Hepatocyte (in vitro differentiated cells): ENCODE results near the gene GLP2R.

Source experiments
- EZH2 ChIP-seq: fragments of 200-600 bp; sonication (generic); IDR thresholded peaks from 2 replicates; pipeline ENCODE4 v1.6.1; 2016; ENCODE audit warnings: antibody characterized with exemption, mild to moderate bottlenecking, borderline replicate concordance
- EZH2phosphoT487 ChIP-seq: fragments of 200-600 bp; sonication (generic); IDR thresholded peaks from one replicate; pipeline ENCODE4 v1.6.1; 2018; ENCODE audit warnings: antibody characterized with exemption, mild to moderate bottlenecking, low read depth, moderate library complexity; ENCODE audit not compliant: unreplicated experiment, severe bottlenecking
- TF ChIP-seq, protein P1 (sequence below): fragments of 200-600 bp; sonication (generic); IDR thresholded peaks from 2 replicates; pipeline ENCODE4 v1.5.1; 2016; ENCODE audit warnings: antibody characterized with exemption, mild to moderate bottlenecking; ENCODE audit not compliant: poor library complexity

DNA sequence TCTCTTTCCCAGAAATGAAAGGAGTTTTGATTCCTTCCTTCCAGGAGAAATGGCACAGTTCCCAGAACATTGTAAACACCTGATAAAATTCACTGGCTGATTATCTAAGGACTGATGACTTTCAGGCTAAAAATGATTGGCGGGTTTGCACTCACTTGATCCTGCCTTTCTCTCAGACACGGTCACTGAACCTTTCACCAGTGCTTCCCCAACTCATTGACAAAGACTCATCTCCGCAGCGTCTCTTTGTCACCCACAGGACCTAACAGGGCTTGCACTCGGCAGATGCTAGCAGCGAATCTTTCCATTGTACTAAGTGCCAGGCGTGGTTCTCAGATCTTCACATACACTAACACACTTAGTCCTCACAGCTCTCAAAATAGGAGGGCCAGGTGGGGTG lies 27.0 kb upstream of the GLP2R start:
- TF ChIP-seq, protein P1, sequence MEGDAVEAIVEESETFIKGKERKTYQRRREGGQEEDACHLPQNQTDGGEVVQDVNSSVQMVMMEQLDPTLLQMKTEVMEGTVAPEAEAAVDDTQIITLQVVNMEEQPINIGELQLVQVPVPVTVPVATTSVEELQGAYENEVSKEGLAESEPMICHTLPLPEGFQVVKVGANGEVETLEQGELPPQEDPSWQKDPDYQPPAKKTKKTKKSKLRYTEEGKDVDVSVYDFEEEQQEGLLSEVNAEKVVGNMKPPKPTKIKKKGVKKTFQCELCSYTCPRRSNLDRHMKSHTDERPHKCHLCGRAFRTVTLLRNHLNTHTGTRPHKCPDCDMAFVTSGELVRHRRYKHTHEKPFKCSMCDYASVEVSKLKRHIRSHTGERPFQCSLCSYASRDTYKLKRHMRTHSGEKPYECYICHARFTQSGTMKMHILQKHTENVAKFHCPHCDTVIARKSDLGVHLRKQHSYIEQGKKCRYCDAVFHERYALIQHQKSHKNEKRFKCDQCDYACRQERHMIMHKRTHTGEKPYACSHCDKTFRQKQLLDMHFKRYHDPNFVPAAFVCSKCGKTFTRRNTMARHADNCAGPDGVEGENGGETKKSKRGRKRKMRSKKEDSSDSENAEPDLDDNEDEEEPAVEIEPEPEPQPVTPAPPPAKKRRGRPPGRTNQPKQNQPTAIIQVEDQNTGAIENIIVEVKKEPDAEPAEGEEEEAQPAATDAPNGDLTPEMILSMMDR = no peak
- TF ChIP-seq EZH2 = no peak
- no peak for TF ChIP-seq EZH2phosphoT487
